ENCODE measurements around the gene GP2.

The GP2 gene

GRCh38 chr16:20327444-20328041 is at the start of gene GP2:
Gene GP2 (minus strand): TSS chr16:20327513. CDS start chr16:20326431, 1,082 bp downstream.
- DNase-seq (ENCODE audit: low read depth in 2 of 2): no peak

DNA sequence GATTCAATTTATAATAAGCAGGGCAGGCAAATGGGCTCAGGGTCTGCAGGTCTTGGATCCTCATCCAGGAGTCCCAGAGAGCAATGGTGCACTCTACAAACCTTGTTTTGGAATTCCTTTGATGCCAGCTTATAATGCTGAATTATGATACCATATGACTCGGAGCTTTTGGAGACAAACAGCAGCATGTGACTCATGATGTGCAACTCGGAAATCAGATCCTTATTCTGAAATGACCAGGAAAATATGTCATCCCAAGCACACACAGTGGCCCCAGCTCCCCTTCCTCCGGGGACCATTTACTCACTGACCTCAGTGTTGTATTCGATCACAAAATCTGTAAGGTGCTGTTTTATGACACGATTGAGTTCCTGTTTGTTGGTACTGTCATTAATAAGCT is 45.4 kb upstream of the GP2 start:
- DNase-seq (ENCODE audit: low read depth in 2 of 2): no peak

GRCh38 chr16:20369452-20370054 is 42.2 kb upstream of the GP2 start:
- DNase-seq (ENCODE audit: low read depth in 2 of 2): no peak

- no peak for DNase-seq (ENCODE audit: low read depth in 2 of 2)
These were observed 36.7 kb upstream of the GP2 start for GRCh38 chr16:20364051-20364450.

- DNase-seq (ENCODE audit: low read depth in 2 of 2): no peak
These were observed 35.9 kb upstream of the GP2 start for GRCh38 chr16:20363191-20363590.

DNA sequence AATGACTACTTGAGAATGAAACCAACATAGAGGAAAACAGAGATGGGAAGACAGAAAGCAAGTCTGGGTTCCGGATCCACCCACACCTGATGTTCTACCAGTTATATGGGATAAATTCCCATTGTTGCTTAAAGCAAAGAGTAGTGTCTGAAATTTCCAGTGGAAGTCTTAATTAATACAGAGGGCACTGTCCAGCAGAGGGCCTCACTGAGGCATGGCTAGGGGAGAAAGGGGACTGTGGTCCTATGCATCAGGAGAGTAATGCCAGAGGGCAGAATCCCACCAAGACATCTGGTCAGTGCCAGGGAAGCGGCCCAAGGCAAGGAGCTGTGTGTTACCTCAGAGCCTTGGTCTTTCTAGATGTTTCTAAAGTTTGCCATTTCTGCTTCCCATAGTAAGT is 32.7 kb upstream of the GP2 start:
- no peak for DNase-seq (ENCODE audit: low read depth in 2 of 2)

DNA sequence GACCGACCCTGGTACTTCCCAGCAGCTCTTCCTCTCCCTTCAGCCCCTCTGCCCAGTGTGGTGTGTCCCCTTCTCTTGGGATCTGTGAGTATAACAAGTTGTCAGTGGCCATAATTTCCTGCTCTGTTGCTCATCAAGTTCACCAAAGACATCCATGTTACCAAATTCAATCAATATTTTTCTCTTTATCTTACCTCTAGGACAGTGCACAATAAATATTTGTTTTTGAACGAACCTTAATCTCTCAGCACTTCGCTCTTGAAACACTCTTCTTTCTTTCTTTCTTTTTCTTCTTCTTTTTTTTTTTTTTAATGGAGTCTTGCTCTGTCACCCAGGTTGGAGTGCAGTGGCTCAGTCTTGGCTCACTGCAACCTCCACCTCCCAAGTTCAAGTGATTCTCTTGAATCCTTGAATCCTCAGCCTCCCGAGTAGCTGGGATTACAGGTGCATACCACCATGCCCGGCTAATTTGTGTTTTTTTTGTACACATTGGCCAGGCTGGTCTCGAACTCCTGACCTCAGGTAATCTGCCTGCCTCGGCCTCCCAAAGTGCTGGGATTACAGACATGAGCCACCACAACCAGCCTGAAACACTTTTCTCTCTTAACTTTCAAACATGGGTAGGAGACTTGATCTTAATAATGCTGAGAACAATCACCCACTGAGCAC is 27.9 kb upstream of the GP2 start:
- no peak for DNase-seq (ENCODE audit: low read depth in 2 of 2)

DNA sequence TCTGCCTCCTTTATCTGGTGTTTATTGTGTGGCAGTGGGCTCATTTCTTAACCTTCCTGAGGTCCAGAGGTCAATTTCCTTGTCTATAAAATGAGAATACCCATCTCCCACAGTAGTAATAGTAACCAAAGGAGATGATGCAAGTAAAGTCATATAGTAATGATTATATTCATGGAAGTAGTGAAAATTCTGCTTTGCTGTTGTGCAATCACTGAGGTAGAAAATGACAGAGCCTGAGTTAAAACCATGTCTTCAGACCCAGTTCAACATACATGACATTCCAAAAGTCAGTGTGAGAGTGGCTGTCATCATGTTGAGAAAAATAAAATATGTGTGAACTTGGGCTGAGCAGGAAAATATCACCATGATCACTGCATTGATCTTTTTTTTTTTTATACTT is 26.1 kb upstream of the GP2 start:
- DNase-seq (ENCODE audit: low read depth in 2 of 2): no peak

DNA sequence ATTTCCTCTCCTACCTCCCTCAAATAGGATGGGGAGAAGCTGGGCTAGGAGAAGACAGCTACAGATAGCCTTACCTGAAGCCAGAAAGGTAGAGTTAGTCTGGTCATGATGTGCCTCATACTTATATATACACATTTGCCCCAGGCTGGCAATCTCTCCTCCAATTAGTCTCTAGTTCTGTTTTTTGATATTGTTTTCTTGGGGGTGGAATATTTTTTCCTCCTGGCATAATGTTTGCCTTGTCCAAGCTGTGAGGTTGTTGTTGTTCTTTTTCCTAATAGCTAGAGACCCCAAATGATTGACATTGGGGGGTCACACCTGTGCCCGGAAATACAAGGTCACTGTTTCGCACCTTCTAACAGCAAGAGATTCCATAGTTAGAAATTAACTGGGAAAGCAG is 25.3 kb upstream of the GP2 start, which contains the start of gene UMOD:
UMOD (minus strand) TSS at position 101 of the 400 bp plus-strand sequence. CDS start 1,978 bp downstream, outside the sequence.
- DNase-seq (ENCODE audit: low read depth in 2 of 2): no peak

DNA sequence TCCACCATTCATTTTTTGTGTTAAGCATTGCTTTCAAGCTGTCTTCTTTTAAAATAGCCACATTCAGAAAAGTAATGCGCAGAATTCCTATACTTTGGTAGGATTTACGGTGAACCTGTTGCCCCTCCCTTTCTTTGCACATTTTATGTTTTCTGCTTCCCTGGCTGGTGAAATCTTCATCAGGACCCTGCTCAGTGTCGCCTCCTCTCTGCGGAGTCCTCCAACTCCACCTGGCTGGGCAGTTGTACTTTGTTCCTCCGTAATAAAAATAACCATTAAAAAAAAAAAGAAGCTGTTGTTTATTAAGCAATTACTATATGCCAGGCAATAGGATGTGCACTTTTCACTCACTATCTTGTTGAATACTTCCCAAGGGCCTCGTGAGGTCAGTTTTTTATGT is 22.3 kb upstream of the GP2 start:
- DNase-seq (ENCODE audit: low read depth in 2 of 2): no peak

DNA sequence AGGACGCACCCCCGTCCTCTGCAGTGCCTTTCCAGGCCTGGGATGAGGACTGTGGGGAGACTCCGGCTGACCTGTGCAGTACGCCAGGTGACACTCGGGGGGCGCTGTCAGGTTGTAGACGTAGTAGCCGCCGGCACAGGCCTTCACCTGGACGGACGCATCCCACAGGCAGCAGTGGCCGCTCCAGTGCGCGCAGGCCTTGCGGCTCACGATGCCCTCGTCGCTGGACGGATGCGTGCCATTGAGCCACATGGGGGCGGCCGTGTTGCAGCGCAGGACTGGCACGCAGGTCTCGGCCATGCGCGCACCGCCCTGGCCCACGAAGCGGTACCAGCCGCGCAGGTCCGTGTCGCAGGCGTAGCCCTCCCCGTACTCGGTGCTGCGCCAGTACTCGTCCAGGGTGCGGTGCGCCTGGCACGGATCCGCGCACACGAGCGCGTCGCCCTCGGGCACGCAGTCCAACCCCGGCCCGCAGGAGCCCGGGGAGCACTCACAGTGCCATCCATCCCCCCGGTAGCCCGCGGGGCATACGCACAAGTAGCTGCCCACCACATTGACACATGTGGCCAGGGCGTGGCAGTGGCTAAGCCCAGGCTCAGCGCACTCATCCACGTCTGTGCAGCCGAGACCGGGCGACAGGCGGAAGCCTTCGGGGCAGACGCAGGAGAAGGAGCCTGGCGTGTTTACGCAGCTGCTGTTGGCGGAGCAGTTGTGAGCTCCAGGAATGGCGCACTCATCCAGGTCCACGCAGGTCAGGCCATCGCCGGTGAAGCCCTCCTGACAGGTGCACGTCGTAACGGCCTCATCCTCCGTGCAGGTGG is 21.3 kb upstream of the GP2 start:
- DNase-seq (ENCODE audit: low read depth in 2 of 2): no peak

DNA sequence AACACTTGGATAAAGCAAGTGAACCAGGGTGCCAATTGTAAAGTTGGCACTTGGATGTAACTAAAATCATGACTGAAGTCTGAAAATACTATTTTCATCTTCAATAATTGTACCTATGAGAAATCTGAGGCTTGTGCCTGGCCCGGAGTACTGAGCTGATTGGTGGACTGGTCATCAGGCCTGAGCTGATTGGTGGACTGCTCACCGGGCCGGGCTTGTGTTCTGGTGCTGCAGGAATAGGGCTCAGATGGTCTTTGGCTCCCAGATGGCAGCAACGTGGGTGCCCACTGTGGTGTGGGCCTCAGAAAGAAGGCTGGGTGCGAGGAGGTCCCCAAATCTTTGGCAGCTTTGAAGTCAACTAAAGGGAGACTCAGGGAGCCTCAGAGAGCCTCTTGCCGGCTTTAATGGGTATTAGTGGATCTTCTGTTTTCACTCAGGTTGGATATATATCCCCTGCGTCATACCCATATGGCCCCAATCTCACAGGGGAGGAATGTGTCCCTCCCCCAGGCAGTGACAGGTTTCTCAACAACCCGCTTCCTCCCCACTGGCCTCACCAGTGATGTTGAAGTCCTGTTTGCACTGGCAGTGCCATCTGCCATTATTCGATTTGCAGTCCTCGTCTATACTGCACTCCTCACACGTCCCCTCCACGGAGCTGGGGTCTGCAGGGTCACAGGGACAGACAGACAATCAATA is 20.5 kb upstream of the GP2 start:
- DNase-seq (ENCODE audit: low read depth in 2 of 2): no peak

DNA sequence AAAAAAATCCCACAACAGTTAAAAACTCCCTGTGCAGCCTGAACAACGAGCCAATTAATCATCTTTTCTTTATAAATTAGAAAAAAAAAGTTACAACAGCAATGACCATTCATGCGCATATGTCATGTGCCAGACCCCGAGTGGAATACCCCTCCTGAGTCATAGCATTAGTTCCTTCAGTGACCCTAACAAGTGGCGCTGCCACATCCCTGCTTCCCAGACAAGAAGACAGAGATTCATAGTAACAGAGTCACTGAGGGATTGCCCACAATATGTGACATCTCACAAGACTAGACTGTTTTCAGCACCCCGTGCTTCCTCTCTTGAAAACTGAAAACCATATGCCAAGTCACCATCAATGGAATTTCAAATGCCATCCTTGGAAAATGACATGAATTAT is 17.3 kb upstream of the GP2 start:
- DNase-seq (ENCODE audit: low read depth in 2 of 2): no peak

GRCh38 chr16:20339744-20340143 is 12.4 kb upstream of the GP2 start:
- no peak for DNase-seq (ENCODE audit: low read depth in 2 of 2)

- no peak for DNase-seq (ENCODE audit: low read depth in 2 of 2)
These were observed 9.6 kb upstream of the GP2 start for GRCh38 chr16:20336955-20337354.

GRCh38 chr16:20334396-20334795 is 7.1 kb upstream of the GP2 start:
- DNase-seq (ENCODE audit: low read depth in 2 of 2): no peak

DNA sequence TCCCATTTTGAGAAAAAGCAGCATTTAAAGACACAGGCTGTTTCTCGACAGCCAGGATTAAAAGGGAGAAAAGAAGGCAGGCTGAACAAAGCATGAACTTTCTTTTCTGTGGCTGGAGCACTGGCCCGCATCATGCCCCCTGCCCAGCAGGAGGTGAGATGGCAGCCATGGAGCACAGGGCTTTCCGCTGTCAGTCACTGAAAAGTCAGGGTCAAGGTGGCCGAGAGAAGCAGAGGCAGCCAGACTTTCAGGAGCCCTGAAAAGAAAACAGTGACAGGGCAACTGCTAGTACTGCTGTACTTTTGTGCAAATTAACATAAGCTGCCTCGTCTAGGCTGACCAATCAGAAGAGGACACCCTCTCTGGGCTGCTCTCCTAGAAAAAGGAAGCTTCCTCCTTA is 5.8 kb upstream of the GP2 start:
- DNase-seq (ENCODE audit: low read depth in 2 of 2): no peak

GRCh38 chr16:20332411-20332810 is 5.1 kb upstream of the GP2 start:
- no peak for DNase-seq (ENCODE audit: low read depth in 2 of 2)

DNA sequence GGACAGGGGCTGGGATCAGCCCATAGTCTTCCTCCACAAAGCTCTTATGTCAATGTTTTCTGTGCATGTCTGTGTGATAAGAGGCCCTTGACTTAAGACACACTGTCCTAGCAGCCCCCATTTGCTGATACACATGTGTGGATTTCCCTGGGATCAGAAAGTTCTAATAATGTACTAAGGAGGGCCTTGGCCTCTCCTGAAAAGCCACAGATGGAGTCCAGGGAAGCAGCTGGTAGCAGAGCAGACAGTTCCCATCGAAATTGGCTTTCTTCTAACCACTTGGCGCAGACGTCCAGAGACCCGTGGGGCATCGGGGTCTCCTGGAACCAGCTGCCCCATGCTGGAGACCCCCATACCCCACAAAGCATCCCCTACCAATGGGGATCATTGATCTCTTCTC is 4.3 kb upstream of the GP2 start:
- DNase-seq (ENCODE audit: low read depth in 2 of 2): no peak

GRCh38 chr16:20329392-20330138 is 2.3 kb upstream of the GP2 start:
- no peak for DNase-seq (ENCODE audit: low read depth in 2 of 2)

GRCh38 chr16:20326321-20326720 is 992 bp downstream of the GP2 start:
- no peak for DNase-seq (ENCODE audit: low read depth in 2 of 2)

Data from fibroblast of skin of left quadriceps (primary cell).